GM18517 (cell line): ENCODE results near the gene GIMAP7.
"Not testable (repeated sequence)": the region's sequence is repeated elsewhere in the genome, so short reads cannot be mapped to it uniquely, and the experiment has no call there.

ENCODE experiments used
- ATAC-seq: cut with Tn5 transposase; IDR thresholded peaks from one replicate; pipeline ENCODE4 v1.9.1; 2021; ENCODE audit warnings: mild to moderate bottlenecking, moderate library complexity; ENCODE audit not compliant: unreplicated experiment

The GIMAP7 gene

GRCh38 chr7:150514748-150515222 is at the start of gene GIMAP7:
Gene GIMAP7, plus strand, starts transcription at chr7:150514872. Its CDS starts 5,103 bp downstream, at chr7:150519975.
- no peak for ATAC-seq

GRCh38 chr7:150464962-150465361 is 49.7 kb upstream of the GIMAP7 start:
- ATAC-seq: no peak

- ATAC-seq: no peak
Measured at GRCh38 chr7:150465414-150465813, 49.3 kb upstream of the GIMAP7 start.

GRCh38 chr7:150466477-150466876 is 48.2 kb upstream of the GIMAP7 start:
- ATAC-seq: no peak

GRCh38 chr7:150468241-150468640 is 46.4 kb upstream of the GIMAP7 start:
- no peak for ATAC-seq

- no peak for ATAC-seq
Measured at GRCh38 chr7:150471886-150472285, 42.8 kb upstream of the GIMAP7 start.

- no peak for ATAC-seq
Measured at GRCh38 chr7:150473902-150474301, 40.8 kb upstream of the GIMAP7 start.

- no peak for ATAC-seq
Measured at GRCh38 chr7:150476285-150476684, 38.4 kb upstream of the GIMAP7 start.

- no peak for ATAC-seq
Measured at GRCh38 chr7:150476819-150477631, 37.6 kb upstream of the GIMAP7 start.

GRCh38 chr7:150479023-150479716 is 35.5 kb upstream of the GIMAP7 start:
- ATAC-seq: no peak

GRCh38 chr7:150481186-150481920 is 33.3 kb upstream of the GIMAP7 start:
- no peak for ATAC-seq

- ATAC-seq: no peak
Measured at GRCh38 chr7:150481922-150482321, 32.8 kb upstream of the GIMAP7 start.

GRCh38 chr7:150483514-150483913 is 31.2 kb upstream of the GIMAP7 start:
- ATAC-seq: not testable (repeated sequence)

- ATAC-seq: not testable (repeated sequence)
Measured at GRCh38 chr7:150484071-150484470, 30.6 kb upstream of the GIMAP7 start.

GRCh38 chr7:150487625-150488024 is 27.0 kb upstream of the GIMAP7 start:
- no peak for ATAC-seq

GRCh38 chr7:150489782-150490181 is 24.9 kb upstream of the GIMAP7 start:
- no peak for ATAC-seq

- ATAC-seq: not testable (repeated sequence)
Measured at GRCh38 chr7:150493442-150493841, 21.2 kb upstream of the GIMAP7 start.

- no peak for ATAC-seq
Measured at GRCh38 chr7:150502519-150502918, 12.2 kb upstream of the GIMAP7 start.

- no peak for ATAC-seq
Measured at GRCh38 chr7:150503155-150503554, 11.5 kb upstream of the GIMAP7 start.

- ATAC-seq: no peak
Measured at GRCh38 chr7:150503581-150503980, 11.1 kb upstream of the GIMAP7 start.

GRCh38 chr7:150507947-150508602 is 6.6 kb upstream of the GIMAP7 start:
- ATAC-seq: no peak
